HEK293 (cell line): ENCODE results near the gene SLFN5.

Experiments
- CTCF ChIA-PET: fragments of 350-600 bp; formaldehyde crosslinking; extraction: SDS; loops from one replicate; lab custom pipeline; 2021; ENCODE audit warnings: antibody characterized with exemption; lab: Yijun Ruan, JAX
- POLR2A ChIA-PET: fragments of 300-600 bp; formaldehyde crosslinking; extraction: SDS; loops from one replicate; lab custom pipeline; 2020; ENCODE audit warnings: antibody characterized with exemption, inconsistent platforms; lab: Yijun Ruan, JAX
- H3K27ac ChIP-seq: fragments of 200-500 bp; sonication (Bioruptor generic); 2 replicates; pipeline ENCODE4 v1.5.1; 2014; ENCODE audit warnings: low read depth, low read length, control low read depth, inconsistent platforms; ENCODE audit errors: extremely low read depth
- H3K36me3 ChIP-seq, 2 experiments: fragments of 200-500 bp in 1 of 2; sonication (Bioruptor generic) in 1 of 2; 1 replicate in 1 of 2; 2 replicates in 1 of 2; pipeline ENCODE4 v1.5.1; 2014 to 2017; ENCODE audit warnings: inconsistent platforms in 2 of 2, low read length in 2 of 2; ENCODE audit not compliant: control insufficient read depth in 2 of 2, insufficient read depth in 1 of 2
- H3K4me1 ChIP-seq: fragments of 200-500 bp; sonication (Bioruptor generic); 2 replicates; pipeline ENCODE4 v1.5.1; 2014; ENCODE audit warnings: mild to moderate bottlenecking, low read length, inconsistent platforms; ENCODE audit not compliant: control insufficient read depth, insufficient read depth
- H3K4me3 ChIP-seq: 2 replicates; pipeline ENCODE4 v1.5.1; 2011; ENCODE audit warnings: low read depth, mild to moderate bottlenecking, control low read depth, low read length, moderate library complexity
- H3K9me3 ChIP-seq: fragments of 200-500 bp; sonication (Bioruptor generic); 2 replicates; pipeline ENCODE4 v1.5.1; 2014; ENCODE audit warnings: low read depth, low read length, inconsistent platforms; ENCODE audit not compliant: control insufficient read depth, insufficient read depth
- BCL11B ChIP-seq: fragments of 450-650 bp; formaldehyde crosslinking; IDR thresholded peaks from 2 replicates; pipeline ENCODE4 v1.5.1; 2016; ENCODE audit warnings: low read depth, missing biosample characterization, missing genetic modification characterization
- OSR2 ChIP-seq: fragments of 450-650 bp; formaldehyde crosslinking; IDR thresholded peaks from 2 replicates; pipeline ENCODE4 v1.5.1; 2016; ENCODE audit warnings: missing biosample characterization, missing genetic modification characterization
- PRDM1 ChIP-seq: fragments of 450-650 bp; formaldehyde crosslinking; IDR thresholded peaks from 2 replicates; pipeline ENCODE4; 2016; ENCODE audit warnings: missing biosample characterization, missing genetic modification characterization
- SALL2 ChIP-seq: fragments of 450-650 bp; formaldehyde crosslinking; IDR thresholded peaks from 2 replicates; pipeline ENCODE4 v1.5.0; 2017; ENCODE audit warnings: missing biosample characterization, mild to moderate bottlenecking, missing genetic modification characterization, borderline replicate concordance
- ZBTB1 ChIP-seq: fragments of 450-650 bp; formaldehyde crosslinking; IDR thresholded peaks from 2 replicates; pipeline ENCODE4 v1.5.1; 2016; ENCODE audit warnings: missing biosample characterization, missing genetic modification characterization
- ZBTB20 ChIP-seq: fragments of 450-650 bp; formaldehyde crosslinking; IDR thresholded peaks from 2 replicates; pipeline ENCODE4 v1.5.1; 2016; ENCODE audit warnings: missing biosample characterization, missing genetic modification characterization
- ZBTB21 ChIP-seq: fragments of 450-650 bp; formaldehyde crosslinking; IDR thresholded peaks from 2 replicates; pipeline ENCODE4 v1.5.1; 2017; ENCODE audit warnings: missing biosample characterization, missing genetic modification characterization
- ZEB2 ChIP-seq: fragments of 450-650 bp; formaldehyde crosslinking; IDR thresholded peaks from 2 replicates; pipeline ENCODE4 v1.5.1; 2016; ENCODE audit warnings: missing biosample characterization, missing genetic modification characterization
- ZFHX2 ChIP-seq: fragments of 450-650 bp; formaldehyde crosslinking; conservative IDR thresholded peaks from 2 replicates; pipeline ENCODE4 v1.5.1; 2016; ENCODE audit warnings: missing biosample characterization, missing genetic modification characterization
- ZFP41 ChIP-seq: fragments of 450-650 bp; formaldehyde crosslinking; IDR thresholded peaks from 2 replicates; pipeline ENCODE4 v1.5.1; 2016; ENCODE audit warnings: missing biosample characterization, missing genetic modification characterization, borderline replicate concordance
- ZNF133 ChIP-seq: fragments of 450-650 bp; formaldehyde crosslinking; IDR thresholded peaks from 2 replicates; pipeline ENCODE4 v1.5.1; 2016; ENCODE audit warnings: missing biosample characterization, missing genetic modification characterization
- ZNF146 ChIP-seq: fragments of 450-650 bp; formaldehyde crosslinking; IDR thresholded peaks from 2 replicates; pipeline ENCODE4 v1.5.1; 2016; ENCODE audit warnings: missing biosample characterization, missing genetic modification characterization
- ZNF335 ChIP-seq: fragments of 450-650 bp; formaldehyde crosslinking; conservative IDR thresholded peaks from 2 replicates; pipeline ENCODE4 v1.5.1; 2016; ENCODE audit warnings: missing biosample characterization, missing genetic modification characterization
- ZNF37A ChIP-seq: fragments of 450-650 bp; IDR thresholded peaks from 2 replicates; pipeline ENCODE4 v1.5.1; 2018; ENCODE audit warnings: missing biosample characterization, missing genetic modification characterization
- ZNF391 ChIP-seq: fragments of 450-650 bp; formaldehyde crosslinking; IDR thresholded peaks from 2 replicates; pipeline ENCODE4 v1.5.1; 2016; ENCODE audit warnings: low read depth, missing biosample characterization, missing genetic modification characterization, borderline replicate concordance
- ZNF473 ChIP-seq: fragments of 450-650 bp; formaldehyde crosslinking; IDR thresholded peaks from 2 replicates; pipeline ENCODE4 v1.5.1; 2017; ENCODE audit warnings: missing biosample characterization, missing genetic modification characterization
- ZNF501 ChIP-seq: fragments of 450-650 bp; formaldehyde crosslinking; IDR thresholded peaks from 2 replicates; pipeline ENCODE4 v1.5.1; 2016; ENCODE audit warnings: missing biosample characterization, missing genetic modification characterization
- ZNF529 ChIP-seq: fragments of 450-650 bp; formaldehyde crosslinking; IDR thresholded peaks from 2 replicates; pipeline ENCODE4 v1.5.1; 2017; ENCODE audit warnings: missing genetic modification characterization, missing biosample characterization; ENCODE audit not compliant: insufficient replicate concordance
- ZNF544 ChIP-seq: fragments of 450-650 bp; formaldehyde crosslinking; IDR thresholded peaks from 2 replicates; pipeline ENCODE4 v1.5.0; 2017; ENCODE audit warnings: missing biosample characterization, missing genetic modification characterization
- ZNF558 ChIP-seq: fragments of 450-650 bp; formaldehyde crosslinking; IDR thresholded peaks from 2 replicates; pipeline ENCODE4 v1.5.1; 2016; ENCODE audit warnings: missing biosample characterization, missing genetic modification characterization
- ZNF610 ChIP-seq: fragments of 450-650 bp; formaldehyde crosslinking; IDR thresholded peaks from 2 replicates; pipeline ENCODE4 v1.5.1; 2016; ENCODE audit warnings: missing biosample characterization, missing genetic modification characterization, borderline replicate concordance
- ZNF624 ChIP-seq: fragments of 450-650 bp; formaldehyde crosslinking; IDR thresholded peaks from 2 replicates; pipeline ENCODE4 v1.5.1; 2017; ENCODE audit warnings: missing biosample characterization, missing genetic modification characterization
- ZNF664 ChIP-seq: fragments of 450-650 bp; formaldehyde crosslinking; IDR thresholded peaks from 2 replicates; pipeline ENCODE4 v1.5.1; 2016; ENCODE audit warnings: missing biosample characterization, missing genetic modification characterization
- ZNF701 ChIP-seq: fragments of 450-650 bp; formaldehyde crosslinking; IDR thresholded peaks from 2 replicates; pipeline ENCODE4 v1.5.1; 2016; ENCODE audit warnings: missing biosample characterization, missing genetic modification characterization
- ZNF768 ChIP-seq: fragments of 450-650 bp; formaldehyde crosslinking; IDR thresholded peaks from 2 replicates; pipeline ENCODE4 v1.5.1; 2018; ENCODE audit warnings: missing biosample characterization, mild to moderate bottlenecking, missing genetic modification characterization
- ZNF785 ChIP-seq: fragments of 450-650 bp; formaldehyde crosslinking; IDR thresholded peaks from 2 replicates; pipeline ENCODE4 v1.5.1; 2016; ENCODE audit warnings: missing biosample characterization, missing genetic modification characterization
- ZSCAN16 ChIP-seq: fragments of 450-650 bp; formaldehyde crosslinking; IDR thresholded peaks from 2 replicates; pipeline ENCODE4 v1.5.1; 2016; ENCODE audit warnings: missing biosample characterization, missing genetic modification characterization
- ZXDB ChIP-seq: fragments of 450-650 bp; formaldehyde crosslinking; IDR thresholded peaks from 2 replicates; pipeline ENCODE4 v1.5.1; 2016; ENCODE audit warnings: missing biosample characterization, missing genetic modification characterization
- TF ChIP-seq, protein P1 (sequence below): fragments of 450-650 bp; formaldehyde crosslinking; IDR thresholded peaks from 2 replicates; pipeline ENCODE4 v1.5.1; 2016; ENCODE audit warnings: missing biosample characterization, missing genetic modification characterization
- TF ChIP-seq, protein P2 (sequence below): fragments of 450-650 bp; formaldehyde crosslinking; IDR thresholded peaks from 2 replicates; pipeline ENCODE4 v1.5.1; 2016; ENCODE audit warnings: missing biosample characterization, missing genetic modification characterization
- TF ChIP-seq, protein P3 (sequence below): fragments of 450-650 bp; formaldehyde crosslinking; IDR thresholded peaks from 2 replicates; pipeline ENCODE4 v1.5.1; 2017; ENCODE audit warnings: missing biosample characterization, missing genetic modification characterization

Gene SLFN5

DNA sequence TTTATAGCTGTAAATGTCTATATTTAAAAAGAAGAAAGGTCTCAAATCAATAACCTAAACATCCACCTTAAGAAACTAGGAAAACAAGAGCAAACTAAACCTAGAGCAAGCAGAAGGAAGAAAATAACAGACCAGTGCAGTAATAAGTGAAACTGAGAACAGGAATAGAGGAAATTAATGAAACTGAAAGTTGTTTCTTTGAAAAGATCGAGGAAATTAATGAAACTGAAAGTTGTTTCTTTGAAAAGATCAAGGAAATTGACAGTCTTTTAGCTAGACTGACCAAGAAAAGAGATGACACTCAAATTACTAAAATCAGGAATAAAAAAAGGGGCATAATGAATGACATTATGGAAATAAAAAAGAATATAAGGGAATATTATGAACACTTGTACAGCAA is 46.4 kb downstream of the SLFN5 start:
- Histone ChIP-seq H3K4me1 (peaks cover 4% of the 10 kb centered on the region; the same call in 1 of the 2 replicates), H3K27ac (no peak overlapping the region), H3K36me3 (no peaks in the 10 kb centered on the region), H3K9me3 (no peaks in the 10 kb centered on the region; the same call in 1 of the 2 replicates), H3K4me3 (no peak overlapping the region)
- ChIA-PET CTCF (no interaction called here), POLR2A (no interaction called here)
- no peak for TF ChIP-seq ZNF624 (tag by site-specific recombination)
- TF ChIP-seq PRDM1: peak; percentile 69

DNA sequence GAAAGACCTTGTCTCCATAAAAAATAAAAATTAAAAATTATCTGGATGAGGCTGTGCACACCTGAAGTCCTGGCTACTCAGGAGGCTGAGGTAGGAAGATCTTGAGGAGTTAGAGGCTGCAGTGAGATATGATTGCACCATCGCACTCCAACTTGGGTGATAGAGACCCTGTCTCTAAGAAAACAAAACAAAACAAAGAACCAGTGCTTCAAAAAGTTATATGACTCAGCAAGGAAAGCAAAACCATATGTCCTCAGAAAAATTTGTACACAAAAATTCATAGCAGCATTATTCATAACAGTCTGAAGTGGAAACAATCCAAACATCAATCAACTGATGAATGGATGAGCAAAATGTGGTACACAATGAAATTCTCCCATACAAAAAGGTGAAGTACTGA is 48.9 kb downstream of the SLFN5 start:
- TF ChIP-seq ZNF501 (tag by site-specific recombination): no peak
- TF ChIP-seq ZNF558 (tag by site-specific recombination): no peak
- no peak for TF ChIP-seq ZBTB21 (tag by site-specific recombination)
- no peak for TF ChIP-seq ZEB2 (tag by site-specific recombination)
- no peak for TF ChIP-seq ZNF146 (tag by site-specific recombination)
- TF ChIP-seq, protein P1, sequence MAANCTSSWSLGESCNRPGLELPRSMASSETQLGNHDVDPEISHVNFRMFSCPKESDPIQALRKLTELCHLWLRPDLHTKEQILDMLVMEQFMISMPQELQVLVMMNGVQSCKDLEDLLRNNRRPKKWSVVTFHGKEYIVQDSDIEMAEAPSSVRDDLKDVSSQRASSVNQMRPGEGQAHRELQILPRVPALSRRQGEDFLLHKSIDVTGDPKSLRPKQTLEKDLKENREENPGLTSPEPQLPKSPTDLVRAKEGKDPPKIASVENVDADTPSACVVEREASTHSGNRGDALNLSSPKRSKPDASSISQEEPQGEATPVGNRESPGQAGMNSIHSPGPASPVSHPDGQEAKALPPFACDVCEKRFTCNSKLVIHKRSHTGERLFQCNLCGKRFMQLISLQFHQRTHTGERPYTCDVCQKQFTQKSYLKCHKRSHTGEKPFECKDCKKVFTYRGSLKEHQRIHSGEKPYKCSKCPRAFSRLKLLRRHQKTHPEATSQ: no peak
- no peak for TF ChIP-seq ZNF529
- no peak for TF ChIP-seq ZNF544 (tag by site-specific recombination)
- TF ChIP-seq ZXDB: no peak
- no peak for TF ChIP-seq ZNF133
- TF ChIP-seq, protein P2, sequence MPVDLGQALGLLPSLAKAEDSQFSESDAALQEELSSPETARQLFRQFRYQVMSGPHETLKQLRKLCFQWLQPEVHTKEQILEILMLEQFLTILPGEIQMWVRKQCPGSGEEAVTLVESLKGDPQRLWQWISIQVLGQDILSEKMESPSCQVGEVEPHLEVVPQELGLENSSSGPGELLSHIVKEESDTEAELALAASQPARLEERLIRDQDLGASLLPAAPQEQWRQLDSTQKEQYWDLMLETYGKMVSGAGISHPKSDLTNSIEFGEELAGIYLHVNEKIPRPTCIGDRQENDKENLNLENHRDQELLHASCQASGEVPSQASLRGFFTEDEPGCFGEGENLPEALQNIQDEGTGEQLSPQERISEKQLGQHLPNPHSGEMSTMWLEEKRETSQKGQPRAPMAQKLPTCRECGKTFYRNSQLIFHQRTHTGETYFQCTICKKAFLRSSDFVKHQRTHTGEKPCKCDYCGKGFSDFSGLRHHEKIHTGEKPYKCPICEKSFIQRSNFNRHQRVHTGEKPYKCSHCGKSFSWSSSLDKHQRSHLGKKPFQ (tag by site-specific recombination): no peak
- TF ChIP-seq ZNF391 (tag by site-specific recombination): no peak
- no peak for TF ChIP-seq ZNF768
- no peak for TF ChIP-seq ZNF335 (tag by site-specific recombination)
- TF ChIP-seq ZBTB20 (tag by site-specific recombination): no peak
- TF ChIP-seq BCL11B: no peak
- peaks cover 3% of the 10 kb centered on the region; the same call in 1 of the 2 replicates for H3K9me3 ChIP-seq
- ChIA-PET POLR2A (no interaction called here), CTCF (no interaction called here)
- H3K27ac ChIP-seq: no peak overlapping the region
- H3K4me3 ChIP-seq: no peak overlapping the region
- H3K36me3 ChIP-seq: no peaks in the 10 kb centered on the region
- H3K4me1 ChIP-seq: no peaks in the 10 kb centered on the region

DNA sequence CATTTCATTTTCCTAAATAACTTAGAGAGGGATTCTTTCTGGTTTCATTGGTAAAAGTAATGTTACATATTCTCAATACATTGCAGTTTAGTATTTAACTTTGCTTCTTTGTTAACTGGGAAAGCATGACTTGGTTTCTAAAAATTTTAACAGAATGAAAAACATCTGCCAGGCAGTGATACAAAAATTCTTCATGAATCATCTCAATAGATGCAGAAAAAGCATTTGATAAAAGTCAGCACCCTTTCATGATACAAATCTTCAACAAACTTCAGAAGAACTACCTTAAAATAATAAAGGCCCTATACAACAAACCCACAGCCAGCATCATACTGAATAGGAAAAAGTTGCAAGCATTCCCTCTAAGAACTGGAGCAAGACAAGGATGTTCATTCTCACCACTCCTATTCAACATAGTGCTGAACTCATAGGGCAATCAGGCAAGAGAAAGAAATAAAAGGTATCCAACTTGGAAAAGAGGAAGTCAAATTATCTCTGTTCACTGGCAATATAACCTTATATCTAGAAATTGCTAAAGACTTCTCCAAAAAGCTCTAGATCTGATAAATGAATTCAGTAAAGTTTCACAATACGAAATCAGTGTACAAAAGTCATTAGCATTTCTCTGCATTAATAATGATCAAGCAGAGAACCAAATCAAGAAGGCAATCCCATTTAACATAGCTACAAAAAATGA is 50.4 kb downstream of the SLFN5 start:
- CTCF ChIA-PET: interaction anchor here (0.9 kb wide), 1 partner anchor 20 kb away, joined by 3 read pairs; no protein-coding TSS in a partner anchor
- no peak overlapping the region for H3K27ac ChIP-seq
- peaks cover 3% of the 10 kb centered on the region; the same call in 1 of the 2 replicates for H3K9me3 ChIP-seq
- no peak overlapping the region for H3K4me3 ChIP-seq
- POLR2A ChIA-PET: no interaction called here
- no peaks in the 10 kb centered on the region for H3K4me1 ChIP-seq
- no peaks in the 10 kb centered on the region for H3K36me3 ChIP-seq
- no peak for TF ChIP-seq ZNF768
- no peak for TF ChIP-seq OSR2 (tag by site-specific recombination)
- no peak for TF ChIP-seq ZSCAN16 (tag by site-specific recombination)
- TF ChIP-seq ZBTB1: no peak
- no peak for TF ChIP-seq ZNF37A (tag by site-specific recombination)
- no peak for TF ChIP-seq ZNF473 (tag by site-specific recombination)
- TF ChIP-seq ZNF785 (tag by site-specific recombination): no peak
- TF ChIP-seq ZBTB21 (tag by site-specific recombination): no peak
- no peak for TF ChIP-seq ZNF610
- TF ChIP-seq, protein P3, sequence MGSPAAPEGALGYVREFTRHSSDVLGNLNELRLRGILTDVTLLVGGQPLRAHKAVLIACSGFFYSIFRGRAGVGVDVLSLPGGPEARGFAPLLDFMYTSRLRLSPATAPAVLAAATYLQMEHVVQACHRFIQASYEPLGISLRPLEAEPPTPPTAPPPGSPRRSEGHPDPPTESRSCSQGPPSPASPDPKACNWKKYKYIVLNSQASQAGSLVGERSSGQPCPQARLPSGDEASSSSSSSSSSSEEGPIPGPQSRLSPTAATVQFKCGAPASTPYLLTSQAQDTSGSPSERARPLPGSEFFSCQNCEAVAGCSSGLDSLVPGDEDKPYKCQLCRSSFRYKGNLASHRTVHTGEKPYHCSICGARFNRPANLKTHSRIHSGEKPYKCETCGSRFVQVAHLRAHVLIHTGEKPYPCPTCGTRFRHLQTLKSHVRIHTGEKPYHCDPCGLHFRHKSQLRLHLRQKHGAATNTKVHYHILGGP (tag by site-specific recombination): no peak
- TF ChIP-seq ZNF664 (tag by site-specific recombination): no peak
- no peak for TF ChIP-seq SALL2 (tag by site-specific recombination)
- TF ChIP-seq ZFHX2 (tag by site-specific recombination): no peak
- no peak for TF ChIP-seq ZNF701 (tag by site-specific recombination)
- no peak for TF ChIP-seq ZNF391 (tag by site-specific recombination)
- TF ChIP-seq ZFP41: no peak
